ENCODE measurements around the gene SEC63. TPM values are rescaled to one million over a fixed set of nuclear protein-coding genes. Genes with fewer than 3 reads are reported as not detected.

The SEC63 gene
- total and polyA plus RNA-seq, 5 donors from 2014 or later: 17.9 to 78.7 (median 22.1) TPM

GRCh38 chr6:107832151-107833056 is 125.6 kb downstream of the SEC63 start:
- H3K4me1 ChIP-seq (ENCODE audit: control insufficient read depth, insufficient read depth, low read length, poor library complexity, severe bottlenecking): no peaks in the 10 kb centered on the region
- H3K36me3 ChIP-seq (ENCODE audit: control insufficient read depth, insufficient read depth, low read length): no peaks in the 10 kb centered on the region
- H3K9me3 ChIP-seq (ENCODE audit: control insufficient read depth in 2 of 2, low read length in 2 of 2): no peaks in the 10 kb centered on the region
- Mint-ChIP-seq H3K27me3 (peaks cover 5% of the 10 kb centered on the region), H3K4me1 (peaks cover 0 to 8% (median 4%) of the 10 kb centered on the region in 4 donors), H3K4me3 (no peak overlapping the region), H3K36me3 (no peaks in the 10 kb centered on the region), H3K27ac (no peak overlapping the region), H3K9me3 (no peaks in the 10 kb centered on the region)
- no peak for DNase-seq
- H3K27ac ChIP-seq (ENCODE audit: insufficient read depth, low read length, poor library complexity, severe bottlenecking): no peak overlapping the region
- ATAC-seq (ENCODE audit: low read depth in 2 of 2): no peak
- H3K27me3 ChIP-seq (ENCODE audit: control insufficient read depth, insufficient read depth, low read length): no peaks in the 10 kb centered on the region
- no peak overlapping the region for H3K4me3 ChIP-seq (ENCODE audit: low read depth, low read length)

- Histone ChIP-seq H3K27ac (ENCODE audit: insufficient read depth, low read length, poor library complexity, severe bottlenecking) (no peak overlapping the region), H3K9me3 (ENCODE audit: control insufficient read depth in 2 of 2, low read length in 2 of 2) (no peaks in the 10 kb centered on the region), H3K36me3 (ENCODE audit: control insufficient read depth, insufficient read depth, low read length) (no peaks in the 10 kb centered on the region), H3K27me3 (ENCODE audit: control insufficient read depth, insufficient read depth, low read length) (no peaks in the 10 kb centered on the region), H3K4me3 (ENCODE audit: low read depth, low read length) (no peak overlapping the region), H3K4me1 (ENCODE audit: control insufficient read depth, insufficient read depth, low read length, poor library complexity, severe bottlenecking) (no peaks in the 10 kb centered on the region)
- H3K27ac Mint-ChIP-seq: no peak overlapping the region
- H3K27me3 Mint-ChIP-seq: peaks cover 5% of the 10 kb centered on the region
- no peaks in the 10 kb centered on the region for H3K36me3 Mint-ChIP-seq
- ATAC-seq (ENCODE audit: low read depth in 2 of 2) (no peak), DNase-seq (no peak)
- peaks cover 0 to 9% (median 4%) of the 10 kb centered on the region in 4 donors for H3K4me1 Mint-ChIP-seq
- H3K9me3 Mint-ChIP-seq: no peaks in the 10 kb centered on the region
- H3K4me3 Mint-ChIP-seq: no peak overlapping the region
These were observed 127.9 kb downstream of the SEC63 start for GRCh38 chr6:107830060-107830459.

DNA sequence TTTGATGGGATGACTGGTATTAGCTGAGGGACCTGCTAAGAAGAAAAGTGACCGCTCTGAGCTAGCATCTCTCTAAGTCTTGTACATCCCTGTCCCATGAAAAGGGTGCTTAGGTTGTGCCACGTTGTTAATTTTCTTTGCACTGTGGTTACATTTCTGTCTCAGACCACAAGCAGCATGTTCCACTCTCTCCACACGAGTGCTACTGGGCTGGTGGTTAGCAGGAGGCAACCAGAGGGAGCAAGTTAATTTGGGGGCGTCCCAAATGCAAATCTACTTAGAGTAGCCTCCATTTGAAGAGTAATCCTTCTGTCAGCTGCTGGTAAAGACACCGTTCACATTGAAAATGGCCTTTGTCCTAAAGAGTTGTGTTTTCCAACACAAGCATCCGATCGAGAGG is 130.5 kb downstream of the SEC63 start:
- Mint-ChIP-seq H3K4me1 (peaks cover 6 to 26% (median 16%) of the 10 kb centered on the region in 4 donors), H3K36me3 (no peaks in the 10 kb centered on the region), H3K27ac (peak overlapping the region in 1 of 3 donors; percentile 32), H3K4me3 (no peak overlapping the region), H3K27me3 (peaks cover 5% of the 10 kb centered on the region), H3K9me3 (peaks cover 0 to 4% (median 0%) of the 10 kb centered on the region in 7 donors)
- Histone ChIP-seq H3K36me3 (ENCODE audit: control insufficient read depth, insufficient read depth, low read length) (no peaks in the 10 kb centered on the region), H3K4me3 (ENCODE audit: low read depth, low read length) (no peak overlapping the region), H3K27me3 (ENCODE audit: control insufficient read depth, insufficient read depth, low read length) (no peaks in the 10 kb centered on the region), H3K9me3 (ENCODE audit: control insufficient read depth in 2 of 2, low read length in 2 of 2) (no peaks in the 10 kb centered on the region), H3K27ac (ENCODE audit: insufficient read depth, low read length, poor library complexity, severe bottlenecking) (no peak overlapping the region), H3K4me1 (ENCODE audit: control insufficient read depth, insufficient read depth, low read length, poor library complexity, severe bottlenecking) (peaks cover 20% of the 10 kb centered on the region)
- ATAC-seq (ENCODE audit: low read depth in 2 of 2) (no peak), DNase-seq (peak in 1 of 3 donors; percentile 20)

GRCh38 chr6:107823047-107823557 is 134.9 kb downstream of the SEC63 start:
- H3K9me3 Mint-ChIP-seq: peaks cover 0 to 4% (median 0%) of the 10 kb centered on the region in 7 donors
- H3K27me3 ChIP-seq (ENCODE audit: control insufficient read depth, insufficient read depth, low read length): no peaks in the 10 kb centered on the region
- H3K4me3 ChIP-seq (ENCODE audit: low read depth, low read length): peak overlapping the region; percentile 97
- peak overlapping the region; percentile 93 to 97 (median 95) for H3K4me3 Mint-ChIP-seq
- H3K9me3 ChIP-seq (ENCODE audit: control insufficient read depth in 2 of 2, low read length in 2 of 2): no peaks in the 10 kb centered on the region
- peaks cover 59% of the 10 kb centered on the region for H3K4me1 ChIP-seq (ENCODE audit: control insufficient read depth, insufficient read depth, low read length, poor library complexity, severe bottlenecking)
- H3K27ac ChIP-seq (ENCODE audit: insufficient read depth, low read length, poor library complexity, severe bottlenecking): peak overlapping the region; percentile 90
- no peaks in the 10 kb centered on the region for H3K36me3 ChIP-seq (ENCODE audit: control insufficient read depth, insufficient read depth, low read length)
- ATAC-seq (ENCODE audit: low read depth in 2 of 2) (peak; percentile 9 to 15), DNase-seq (peak; percentile 29 to 66 (median 60))
- H3K27me3 Mint-ChIP-seq: peaks cover 6% of the 10 kb centered on the region
- no peaks in the 10 kb centered on the region for H3K36me3 Mint-ChIP-seq
- H3K4me1 Mint-ChIP-seq: peaks cover 33 to 65% (median 54%) of the 10 kb centered on the region in 4 donors
- peak overlapping the region; percentile 97 to 99 (median 97) for H3K27ac Mint-ChIP-seq

GRCh38 chr6:107822176-107823046 is 135.6 kb downstream of the SEC63 start:
- DNase-seq: peak; percentile 38 to 90 (median 70)
- peaks cover 33 to 71% (median 60%) of the 10 kb centered on the region in 4 donors for H3K4me1 Mint-ChIP-seq
- Histone ChIP-seq H3K27me3 (ENCODE audit: control insufficient read depth, insufficient read depth, low read length) (no peaks in the 10 kb centered on the region), H3K9me3 (ENCODE audit: control insufficient read depth in 2 of 2, low read length in 2 of 2) (no peaks in the 10 kb centered on the region), H3K27ac (ENCODE audit: insufficient read depth, low read length, poor library complexity, severe bottlenecking) (peak overlapping the region; percentile 90), H3K4me3 (ENCODE audit: low read depth, low read length) (peak overlapping the region; percentile 97), H3K36me3 (ENCODE audit: control insufficient read depth, insufficient read depth, low read length) (no peaks in the 10 kb centered on the region), H3K4me1 (ENCODE audit: control insufficient read depth, insufficient read depth, low read length, poor library complexity, severe bottlenecking) (peaks cover 64% of the 10 kb centered on the region)
- peaks cover 6% of the 10 kb centered on the region for H3K27me3 Mint-ChIP-seq
- peaks cover 4% of the 10 kb centered on the region for H3K36me3 Mint-ChIP-seq
- peak overlapping the region; percentile 97 to 99 (median 97) for H3K27ac Mint-ChIP-seq
- peak; percentile 36 to 44 for ATAC-seq (ENCODE audit: low read depth in 2 of 2)
- peak overlapping the region; percentile 93 to 97 (median 95) for H3K4me3 Mint-ChIP-seq
- H3K9me3 Mint-ChIP-seq: peaks cover 0 to 4% (median 0%) of the 10 kb centered on the region in 7 donors

DNA sequence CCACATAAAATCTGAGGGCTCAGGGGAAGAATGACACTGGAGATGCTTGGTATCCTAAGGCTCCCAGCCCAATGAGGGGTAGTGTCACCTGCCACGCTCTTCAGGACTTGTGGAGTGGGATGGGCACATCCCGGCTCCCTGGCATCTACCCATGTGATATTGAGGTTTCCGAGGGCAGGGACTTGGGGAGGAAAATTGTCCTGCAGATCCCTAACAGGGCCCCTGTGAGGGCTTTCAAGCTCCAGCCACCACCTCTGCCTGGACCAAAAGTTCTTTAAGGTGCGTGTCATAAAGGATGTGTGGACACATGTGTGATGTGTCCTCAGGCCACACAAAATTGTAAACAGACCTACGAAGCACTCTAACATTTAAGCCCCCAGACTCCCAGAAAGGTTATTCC is 136.4 kb downstream of the SEC63 start:
- peaks cover 33 to 80% (median 61%) of the 10 kb centered on the region in 4 donors for H3K4me1 Mint-ChIP-seq
- no peaks in the 10 kb centered on the region for H3K27me3 ChIP-seq (ENCODE audit: control insufficient read depth, insufficient read depth, low read length)
- H3K27ac Mint-ChIP-seq: peak overlapping the region; percentile 97 to 99 (median 97)
- peaks cover 4% of the 10 kb centered on the region for H3K36me3 Mint-ChIP-seq
- H3K9me3 Mint-ChIP-seq: peaks cover 0 to 4% (median 0%) of the 10 kb centered on the region in 7 donors
- ATAC-seq (ENCODE audit: low read depth in 2 of 2) (no peak), DNase-seq (no peak)
- peak overlapping the region; percentile 97 for H3K4me3 ChIP-seq (ENCODE audit: low read depth, low read length)
- peaks cover 64% of the 10 kb centered on the region for H3K4me1 ChIP-seq (ENCODE audit: control insufficient read depth, insufficient read depth, low read length, poor library complexity, severe bottlenecking)
- H3K4me3 Mint-ChIP-seq: peak overlapping the region; percentile 93 to 97 (median 95)
- H3K27ac ChIP-seq (ENCODE audit: insufficient read depth, low read length, poor library complexity, severe bottlenecking): peak overlapping the region; percentile 90
- H3K9me3 ChIP-seq (ENCODE audit: control insufficient read depth in 2 of 2, low read length in 2 of 2): no peaks in the 10 kb centered on the region
- H3K27me3 Mint-ChIP-seq: peaks cover 6% of the 10 kb centered on the region
- H3K36me3 ChIP-seq (ENCODE audit: control insufficient read depth, insufficient read depth, low read length): no peaks in the 10 kb centered on the region
